ENCODE measurements around the gene RBM42.

Gene RBM42

GRCh38 chr19:35666251-35666913 is 37.5 kb downstream of the RBM42 start, which contains the start of gene UPK1A:
UPK1A (plus strand) TSS chr19:35666517; CDS start chr19:35666813, 296 bp downstream.
- Histone ChIP-seq H3K27me3 (ENCODE audit: control insufficient read depth, low read length) (peaks cover 5% of the 10 kb centered on the region), H3K4me1 (ENCODE audit: control insufficient read depth, low read length) (no peaks in the 10 kb centered on the region), H3K79me2 (ENCODE audit: control insufficient read depth, low read length) (no peaks in the 10 kb centered on the region), H3K9me2 (replicated peaks; ENCODE audit: control insufficient read depth, low read length) (no peaks in the 10 kb centered on the region), H3K36me3 (ENCODE audit: control insufficient read depth, low read length) (no peaks in the 10 kb centered on the region), H4K20me1 (ENCODE audit: control insufficient read depth, insufficient read depth, low read depth, low read length) (no peaks in the 10 kb centered on the region), H3K4me3 (ENCODE audit: low read length) (no peak within 1 kb of the TSS), H3K9me3 (ENCODE audit: control insufficient read depth, insufficient read depth, low read length) (no peaks in the 10 kb centered on the region), H3K4me2 (ENCODE audit: low read length) (no peak within 1 kb of the TSS), H3F3A (ENCODE audit: control insufficient read depth, insufficient read depth) (no peaks in the 10 kb centered on the region), H3K27ac (ENCODE audit: low read depth, low read length) (no peak within 1 kb of the TSS)
- TF ChIP-seq, protein P1, sequence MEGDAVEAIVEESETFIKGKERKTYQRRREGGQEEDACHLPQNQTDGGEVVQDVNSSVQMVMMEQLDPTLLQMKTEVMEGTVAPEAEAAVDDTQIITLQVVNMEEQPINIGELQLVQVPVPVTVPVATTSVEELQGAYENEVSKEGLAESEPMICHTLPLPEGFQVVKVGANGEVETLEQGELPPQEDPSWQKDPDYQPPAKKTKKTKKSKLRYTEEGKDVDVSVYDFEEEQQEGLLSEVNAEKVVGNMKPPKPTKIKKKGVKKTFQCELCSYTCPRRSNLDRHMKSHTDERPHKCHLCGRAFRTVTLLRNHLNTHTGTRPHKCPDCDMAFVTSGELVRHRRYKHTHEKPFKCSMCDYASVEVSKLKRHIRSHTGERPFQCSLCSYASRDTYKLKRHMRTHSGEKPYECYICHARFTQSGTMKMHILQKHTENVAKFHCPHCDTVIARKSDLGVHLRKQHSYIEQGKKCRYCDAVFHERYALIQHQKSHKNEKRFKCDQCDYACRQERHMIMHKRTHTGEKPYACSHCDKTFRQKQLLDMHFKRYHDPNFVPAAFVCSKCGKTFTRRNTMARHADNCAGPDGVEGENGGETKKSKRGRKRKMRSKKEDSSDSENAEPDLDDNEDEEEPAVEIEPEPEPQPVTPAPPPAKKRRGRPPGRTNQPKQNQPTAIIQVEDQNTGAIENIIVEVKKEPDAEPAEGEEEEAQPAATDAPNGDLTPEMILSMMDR (IDR thresholded peaks at IDR 0.05; ENCODE audit: low read depth, low read length, poor library complexity, severe bottlenecking), result no peak
- no peak for TF ChIP-seq EZH2phosphoT487 (IDR thresholded peaks at IDR 0.05; ENCODE audit: borderline replicate concordance, low read length)

DNA sequence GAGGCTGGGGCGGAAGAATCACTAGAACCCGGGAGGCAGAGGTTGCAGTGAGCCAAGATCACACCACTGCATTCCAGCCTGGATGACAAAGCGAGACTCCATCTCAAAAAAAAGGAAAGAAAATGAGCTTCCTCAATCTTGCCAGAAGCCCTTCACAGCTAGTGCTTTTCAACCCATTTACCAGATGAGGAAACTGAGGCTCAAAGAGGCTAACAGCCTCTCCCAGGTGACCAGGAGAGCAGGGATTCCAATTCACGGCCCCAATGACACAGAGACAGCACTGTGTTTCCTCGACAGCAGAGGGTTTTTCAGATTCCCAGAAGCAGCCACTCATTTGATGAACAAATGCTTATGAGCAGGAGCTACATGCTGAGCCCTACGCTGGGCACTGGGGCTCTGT is 40.7 kb downstream of the RBM42 start:
- TF ChIP-seq, protein P1 (IDR thresholded peaks at IDR 0.05; ENCODE audit: low read depth, low read length, poor library complexity, severe bottlenecking), result no peak
- no peaks in the 10 kb centered on the region for H3K36me3 ChIP-seq (ENCODE audit: control insufficient read depth, low read length)
- no peaks in the 10 kb centered on the region for H4K20me1 ChIP-seq (ENCODE audit: control insufficient read depth, insufficient read depth, low read depth, low read length)
- no peaks in the 10 kb centered on the region for H3K9me3 ChIP-seq (ENCODE audit: control insufficient read depth, insufficient read depth, low read length)
- no peak overlapping the region for H3K4me3 ChIP-seq (ENCODE audit: low read length)
- no peak overlapping the region for H3K27ac ChIP-seq (ENCODE audit: low read depth, low read length)
- no peak overlapping the region for H3K4me2 ChIP-seq (ENCODE audit: low read length)
- H3K4me1 ChIP-seq (ENCODE audit: control insufficient read depth, low read length), result no peaks in the 10 kb centered on the region
- H3F3A ChIP-seq (ENCODE audit: control insufficient read depth, insufficient read depth), result no peaks in the 10 kb centered on the region
- no peaks in the 10 kb centered on the region for H3K9me2 ChIP-seq (replicated peaks; ENCODE audit: control insufficient read depth, low read length)
- peaks cover 20% of the 10 kb centered on the region for H3K27me3 ChIP-seq (ENCODE audit: control insufficient read depth, low read length)
- no peaks in the 10 kb centered on the region for H3K79me2 ChIP-seq (ENCODE audit: control insufficient read depth, low read length)

DNA sequence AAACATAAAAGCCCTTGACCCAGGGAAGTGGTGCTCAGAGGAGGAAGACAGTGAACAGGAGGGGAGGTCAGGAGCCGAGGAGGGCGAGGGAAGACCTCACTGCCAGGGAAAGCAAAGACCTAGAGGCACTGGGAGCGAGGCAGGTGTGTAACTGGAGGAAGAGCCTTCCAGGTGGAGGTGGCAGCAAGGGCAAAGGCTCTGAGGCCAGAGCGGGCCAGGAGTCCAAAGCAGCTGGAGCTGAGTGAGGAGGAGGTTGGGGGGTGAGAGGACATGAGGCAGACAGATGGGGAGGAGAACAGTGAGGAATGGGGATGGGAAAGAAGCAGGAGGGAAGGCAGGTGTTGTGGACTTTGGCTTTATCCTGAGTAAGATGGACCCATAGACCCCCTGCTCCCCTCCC is 41.1 kb downstream of the RBM42 start:
- Histone ChIP-seq H4K20me1 (ENCODE audit: control insufficient read depth, insufficient read depth, low read depth, low read length) (no peaks in the 10 kb centered on the region), H3K9me2 (replicated peaks; ENCODE audit: control insufficient read depth, low read length) (no peaks in the 10 kb centered on the region), H3F3A (ENCODE audit: control insufficient read depth, insufficient read depth) (no peaks in the 10 kb centered on the region), H3K4me2 (ENCODE audit: low read length) (no peak overlapping the region), H3K79me2 (ENCODE audit: control insufficient read depth, low read length) (no peaks in the 10 kb centered on the region), H3K9me3 (ENCODE audit: control insufficient read depth, insufficient read depth, low read length) (no peaks in the 10 kb centered on the region), H3K36me3 (ENCODE audit: control insufficient read depth, low read length) (no peaks in the 10 kb centered on the region), H3K4me3 (ENCODE audit: low read length) (no peak overlapping the region), H3K27ac (ENCODE audit: low read depth, low read length) (no peak overlapping the region), H3K4me1 (ENCODE audit: control insufficient read depth, low read length) (no peaks in the 10 kb centered on the region), H3K27me3 (ENCODE audit: control insufficient read depth, low read length) (peaks cover 20% of the 10 kb centered on the region)
- no peak for TF ChIP-seq EZH2phosphoT487 (IDR thresholded peaks at IDR 0.05; ENCODE audit: borderline replicate concordance, low read length)
- TF ChIP-seq, protein P1 (IDR thresholded peaks at IDR 0.05; ENCODE audit: low read depth, low read length, poor library complexity, severe bottlenecking), result no peak

Data from DOHH2 (cell line).